ENCODE data around the gene L2HGDH.
A peak's percentile ranks its signal among the peaks of the same experiment; 100 is the strongest.
"Not testable (repeated sequence)": the region's sequence is repeated elsewhere in the genome, so short reads cannot be mapped to it uniquely, and the experiment has no call there.

Gene L2HGDH

GRCh38 chr14:50331596-50331995, 19.6 kb upstream of the L2HGDH start:
- no peak for TF ChIP-seq CTCF (IDR thresholded peaks at IDR 0.05; ENCODE audit: extremely low read depth, missing control alignments)
- DNase-seq (ENCODE audit: low spot score) = no peak

GRCh38 chr14:50321009-50321660, 9.1 kb upstream of the L2HGDH start:
- peak; percentile 67 for DNase-seq (ENCODE audit: low spot score)
- peak; percentile 67 for TF ChIP-seq CTCF (IDR thresholded peaks at IDR 0.05; ENCODE audit: extremely low read depth, missing control alignments)

- DNase-seq (ENCODE audit: low spot score) = peak; percentile 30
- no peak for TF ChIP-seq CTCF (IDR thresholded peaks at IDR 0.05; ENCODE audit: extremely low read depth, missing control alignments)
Measured at GRCh38 chr14:50320283-50320682, 8.3 kb upstream of the L2HGDH start.

- DNase-seq (ENCODE audit: low spot score) = no peak
- TF ChIP-seq CTCF (IDR thresholded peaks at IDR 0.05; ENCODE audit: extremely low read depth, missing control alignments) = no peak
Measured at GRCh38 chr14:50319721-50320120, 7.7 kb upstream of the L2HGDH start.

GRCh38 chr14:50319293-50319692, 7.3 kb upstream of the L2HGDH start:
- TF ChIP-seq CTCF (IDR thresholded peaks at IDR 0.05; ENCODE audit: extremely low read depth, missing control alignments) = no peak
- no peak for DNase-seq (ENCODE audit: low spot score)

GRCh38 chr14:50318031-50318626, 6.1 kb upstream of the L2HGDH start:
- no peak for DNase-seq (ENCODE audit: low spot score)
- no peak for TF ChIP-seq CTCF (IDR thresholded peaks at IDR 0.05; ENCODE audit: extremely low read depth, missing control alignments)

- DNase-seq (ENCODE audit: low spot score) = not testable (repeated sequence)
Measured at GRCh38 chr14:50314098-50314497, 2.1 kb upstream of the L2HGDH start.

- no peak for TF ChIP-seq CTCF (IDR thresholded peaks at IDR 0.05; ENCODE audit: extremely low read depth, missing control alignments)
- DNase-seq (ENCODE audit: low spot score) = no peak
Measured at GRCh38 chr14:50312734-50313054, 665 bp upstream of the L2HGDH start.
